GM12872 (cell line): ENCODE measurements around the gene ABLIM2.

Experiments used
- CTCF ChIP-seq: IDR thresholded peaks from 3 replicates; pipeline ENCODE4 v1.5.1; 2011; ENCODE audit warnings: low read depth, mild to moderate bottlenecking, low read length, moderate library complexity; ENCODE audit not compliant: insufficient read depth

ABLIM2 gene

DNA sequence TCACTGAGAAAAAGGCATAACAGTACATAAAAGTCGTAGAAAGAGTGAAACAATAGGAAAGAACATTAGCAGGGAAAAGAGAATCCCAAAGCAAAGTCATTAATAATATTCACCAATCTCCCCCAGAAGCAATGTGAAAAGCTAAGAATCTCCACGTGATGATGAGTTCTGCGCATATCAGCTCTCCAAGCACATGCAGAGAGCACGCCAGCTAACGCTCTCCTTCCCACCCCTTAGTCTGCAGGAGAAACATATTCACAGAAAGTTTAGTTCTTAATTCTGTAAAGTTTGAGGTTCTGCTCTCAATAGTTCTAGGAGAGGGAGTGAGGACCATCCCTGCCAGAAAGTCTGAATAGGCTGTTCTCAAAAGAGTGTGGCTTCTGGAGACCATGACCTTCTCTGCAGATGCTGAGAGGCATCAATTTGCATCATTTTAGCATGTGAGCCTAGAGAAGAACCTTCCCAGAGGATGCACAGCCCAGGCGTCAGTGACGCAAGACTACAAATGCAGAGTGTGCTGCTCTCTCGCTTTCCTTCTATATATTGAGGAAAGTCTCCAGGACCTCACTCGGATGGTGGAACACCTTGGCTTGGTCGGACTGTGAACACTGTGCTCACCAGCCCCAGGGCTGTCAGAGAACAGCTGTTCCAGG, 167.7 kb downstream of the ABLIM2 start:
- no peak for TF ChIP-seq CTCF

- TF ChIP-seq CTCF = no peak
These were observed 169.0 kb downstream of the ABLIM2 start for GRCh38 chr4:7989654-7990053.

DNA sequence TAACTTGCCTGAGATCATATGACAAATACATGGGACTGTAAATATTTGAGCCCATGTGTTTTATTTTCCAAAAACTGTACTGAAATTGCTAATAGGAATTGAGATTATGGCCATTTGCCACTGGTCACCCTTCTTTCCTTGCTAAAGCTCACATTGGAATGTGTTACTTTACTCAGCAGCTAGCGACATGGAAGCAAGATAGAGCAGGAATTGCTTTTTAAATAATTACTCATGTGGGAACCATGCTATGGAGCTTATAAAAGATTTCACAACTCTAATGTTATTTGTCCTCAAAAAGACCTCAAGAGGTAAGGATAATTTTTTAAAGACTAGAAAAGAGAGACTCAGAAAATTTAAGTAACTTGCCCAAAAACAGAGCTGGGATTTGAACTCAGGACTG, 170.2 kb downstream of the ABLIM2 start:
- no peak for TF ChIP-seq CTCF

DNA sequence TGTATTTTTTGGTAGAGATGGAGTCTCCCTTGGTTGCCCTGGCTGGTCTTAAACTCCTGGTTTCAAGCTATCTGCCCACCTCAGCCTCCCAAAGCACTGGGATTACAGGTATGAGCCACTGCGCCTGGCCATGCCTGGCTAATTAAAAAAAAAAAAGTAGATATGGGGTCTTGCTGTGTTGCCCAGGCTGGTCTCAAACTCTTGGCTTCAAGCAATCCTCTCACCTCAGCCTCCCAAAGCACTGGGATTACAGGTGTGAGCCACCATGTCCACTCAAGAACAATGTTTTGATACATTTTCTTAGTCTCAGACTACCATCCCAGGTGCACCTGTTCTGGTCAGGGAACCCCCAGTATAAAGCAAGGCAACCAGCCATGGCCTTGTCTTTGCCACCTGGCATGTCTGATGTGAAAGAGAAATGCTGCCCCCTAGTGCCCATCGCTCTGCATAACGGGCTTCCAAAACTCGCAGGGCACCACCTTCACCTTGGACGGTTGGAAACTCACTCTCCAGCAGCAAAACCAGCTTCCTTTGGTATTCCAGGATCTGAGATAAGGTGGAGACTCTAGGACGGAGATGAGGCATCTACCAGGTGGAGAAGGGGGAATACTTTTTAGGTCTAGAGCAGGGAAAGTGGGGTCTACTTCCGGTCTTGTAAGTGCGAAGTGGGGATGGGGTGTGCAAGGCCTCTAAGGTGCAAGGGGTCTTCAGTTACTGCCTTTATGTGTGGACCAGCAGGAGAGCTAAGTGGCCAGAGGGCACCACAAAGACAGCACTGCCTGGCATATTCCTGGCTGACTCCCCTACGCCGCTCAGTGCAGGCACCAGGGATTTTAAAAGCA, 171.2 kb downstream of the ABLIM2 start:
- peak; percentile 86 for TF ChIP-seq CTCF

GRCh38 chr4:7985891-7986441, 172.6 kb downstream of the ABLIM2 start:
- TF ChIP-seq CTCF = no peak

DNA sequence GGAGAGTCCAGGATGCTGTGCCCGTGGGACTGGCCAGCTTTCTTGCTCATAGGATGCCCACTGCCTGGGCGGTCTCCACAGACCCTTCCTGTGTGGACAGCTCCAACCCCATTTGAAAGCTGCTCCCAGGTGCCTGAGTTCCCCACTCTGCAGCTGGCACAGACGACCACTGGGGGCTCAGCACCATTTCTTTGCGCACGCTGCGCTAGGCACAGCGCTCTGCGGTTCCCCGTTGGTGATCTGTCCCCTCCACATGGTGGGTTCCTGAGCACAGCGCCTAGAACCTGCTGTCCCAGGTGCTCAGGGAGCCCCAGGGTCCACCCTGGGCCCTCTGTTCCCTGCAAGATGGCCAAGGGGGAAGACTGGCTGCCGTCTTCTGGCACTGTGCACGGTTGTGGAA, 173.5 kb downstream of the ABLIM2 start:
- TF ChIP-seq CTCF = no peak

- no peak for TF ChIP-seq CTCF
These were observed 174.2 kb downstream of the ABLIM2 start for GRCh38 chr4:7984286-7984925.
